ENCODE measurements around the gene RAMP1. TPM values are rescaled to one million over a fixed set of nuclear protein-coding genes. Genes with fewer than 3 reads are reported as not detected.

Gene RAMP1
- total and polyA plus RNA-seq, 9 of the 15 experiments (the other 6 are each of a cell fraction or from before 2014, with no cell fraction given), result 0.72 to 0.77 TPM; not detected in 7

- TF ChIP-seq GTF2E2 (tag; IDR thresholded peaks at IDR 0.05) (no peak), ZFP91 (CRISPR knock-in tag; IDR thresholded peaks at IDR 0.05) (no peak), ZNF175 (CRISPR knock-in tag; IDR thresholded peaks at IDR 0.05; ENCODE audit: low read depth) (no peak)
- TF ChIP-seq, protein P1, sequence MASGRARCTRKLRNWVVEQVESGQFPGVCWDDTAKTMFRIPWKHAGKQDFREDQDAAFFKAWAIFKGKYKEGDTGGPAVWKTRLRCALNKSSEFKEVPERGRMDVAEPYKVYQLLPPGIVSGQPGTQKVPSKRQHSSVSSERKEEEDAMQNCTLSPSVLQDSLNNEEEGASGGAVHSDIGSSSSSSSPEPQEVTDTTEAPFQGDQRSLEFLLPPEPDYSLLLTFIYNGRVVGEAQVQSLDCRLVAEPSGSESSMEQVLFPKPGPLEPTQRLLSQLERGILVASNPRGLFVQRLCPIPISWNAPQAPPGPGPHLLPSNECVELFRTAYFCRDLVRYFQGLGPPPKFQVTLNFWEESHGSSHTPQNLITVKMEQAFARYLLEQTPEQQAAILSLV (tag; IDR thresholded peaks at IDR 0.05), result no peak
These were observed 19.1 kb downstream of the RAMP1 start (continued) for GRCh38 chr2:237878321-237879057.

GRCh38 chr2:237879058-237879430, 19.6 kb downstream of the RAMP1 start:
- Histone ChIP-seq H3K9me3 (replicated peaks; ENCODE audit: control insufficient read depth, insufficient read depth, low read depth, low read length) (no peaks in the 10 kb centered on the region), H4K20me1 (replicated peaks; ENCODE audit: control insufficient read depth, insufficient read depth, low read length) (no peaks in the 10 kb centered on the region), H3K4me3 (no peak overlapping the region), H3K4me1 (replicated peaks in 1 of 2; ENCODE audit: control insufficient read depth in 2 of 2, insufficient read depth in 2 of 2, low read length in 2 of 2) (peaks cover 0 to 10% of the 10 kb centered on the region in 2 experiments; a peak in 2 of 5 replicates), H3K9me1 (ENCODE audit: control insufficient read depth, insufficient read depth, low read length) (no peaks in the 10 kb centered on the region), H3K9ac (ENCODE audit: insufficient read depth in 1 of 2, low read depth in 2 of 2, low read length in 2 of 2) (no peak overlapping the region), H3K4me2 (ENCODE audit: insufficient read depth, low read length) (no peak overlapping the region), H3K27ac (ENCODE audit: extremely low read depth, low read depth, low read length) (no peak overlapping the region), H3K79me2 (ENCODE audit: control insufficient read depth, insufficient read depth, low read length) (no peaks in the 10 kb centered on the region), H2AFZ (ENCODE audit: low read depth, low read length) (no peak overlapping the region), H3K36me3 (ENCODE audit: control insufficient read depth, insufficient read depth, low read length) (no peaks in the 10 kb centered on the region), H3K27me3 (ENCODE audit: control insufficient read depth in 2 of 2, insufficient read depth in 2 of 2, low read length in 2 of 2) (peaks cover 7 to 63% of the 10 kb centered on the region in 2 experiments; a peak in 4 of 5 replicates)
- FAIRE-seq (no peak), DNase-seq (ENCODE audit: extremely low read depth in 1 of 4, low spot score in 3 of 4) (no peak), ATAC-seq (no peak)
- intact Hi-C loops (cut with micrococcal nuclease), result no loop called here
- 23% methylated on average over 5 of the region's 5 CpGs for WGBS (ENCODE audit: insufficient coverage, low coverage, missing lambda C conversion rate)
- TF ChIP-seq PML (IDR thresholded peaks at IDR 0.05; ENCODE audit: low read length), result no peak
- TF ChIP-seq POLR2H (tag; IDR thresholded peaks at IDR 0.05; ENCODE audit: low read depth), result no peak
- TF ChIP-seq CXXC5 (CRISPR knock-in tag; IDR thresholded peaks at IDR 0.05), result no peak
- no peak for TF ChIP-seq IFI16 (CRISPR knock-in tag; IDR thresholded peaks at IDR 0.05)
- TF ChIP-seq MECOM (CRISPR knock-in tag; IDR thresholded peaks at IDR 0.05), result no peak
- no peak for TF ChIP-seq L3MBTL2 (IDR thresholded peaks at IDR 0.05)
- no peak for TF ChIP-seq LCOR (CRISPR knock-in tag; IDR thresholded peaks at IDR 0.05)
- TF ChIP-seq SMARCB1 (IDR thresholded peaks at IDR 0.05; ENCODE audit: insufficient read length, low read depth), result no peak
- TF ChIP-seq CHCHD3 (CRISPR knock-in tag; IDR thresholded peaks at IDR 0.05), result no peak
- in situ Hi-C loops (cut with MboI), result no loop called here
- BruUV-seq (replicated peaks), result no TSS peak
- ChIA-PET CTCF (ENCODE audit: low intra/inter-chr PET ratio) (no interaction called here), POLR2A (no interaction called here)
